ENCODE data around the gene RUFY3. TPM values are rescaled to one million over a fixed set of nuclear protein-coding genes. Genes with fewer than 3 reads are reported as not detected.
A peak's percentile ranks its signal among the peaks of the same experiment; 100 is the strongest.
"Not testable (repeated sequence)": the region's sequence is repeated elsewhere in the genome, so short reads cannot be mapped to it uniquely, and the experiment has no call there.

RUFY3 gene
- total and polyA plus RNA-seq, 4 donors, result 17.2 to 122 (median 43.2) TPM

GRCh38 chr4:70768301-70768948 lies 46.7 kb downstream of the RUFY3 start:
- no peak for ATAC-seq (ENCODE audit: insufficient read depth, low FRiP score)
- DNase-seq, result no peak
- H3K36me3 ChIP-seq (ENCODE audit: control insufficient read depth in 4 of 4, insufficient read depth in 4 of 4, low read length in 4 of 4), result peaks cover 15 to 32% (median 25%) of the 10 kb centered on the region in 4 donors
- no peaks in the 10 kb centered on the region for H3K9me3 ChIP-seq (ENCODE audit: control insufficient read depth in 4 of 4, insufficient read depth in 3 of 4, low read length in 3 of 4)
- H3K27me3 ChIP-seq (ENCODE audit: control insufficient read depth in 3 of 3, insufficient read depth in 3 of 3, low read length in 2 of 3), result no peaks in the 10 kb centered on the region
- H3K4me1 ChIP-seq (ENCODE audit: control insufficient read depth in 5 of 5, insufficient read depth in 5 of 5, low read length in 5 of 5), result no peaks in the 10 kb centered on the region
- no peak overlapping the region for H3K9ac ChIP-seq (ENCODE audit: insufficient read depth in 1 of 2, low read length in 2 of 2)
- no peak for TF ChIP-seq CTCF (IDR thresholded peaks at IDR 0.05; ENCODE audit: control extremely low read depth, extremely low read depth)
- 90 to 93% methylated on average over 3 of the region's 3 CpGs for WGBS, 2 donors
- peak overlapping the region in 1 of 2 donors; percentile 33 for H3K27ac ChIP-seq (ENCODE audit: low read depth in 1 of 2, low read length in 1 of 2)
- no peak overlapping the region for H3K4me3 ChIP-seq

- H3K4me1 ChIP-seq (ENCODE audit: control insufficient read depth in 5 of 5, insufficient read depth in 5 of 5, low read length in 5 of 5); H3K9ac ChIP-seq (ENCODE audit: insufficient read depth in 1 of 2, low read length in 2 of 2); H3K27me3 ChIP-seq (ENCODE audit: control insufficient read depth in 3 of 3, insufficient read depth in 3 of 3, low read length in 2 of 3); DNase-seq; H3K27ac ChIP-seq (ENCODE audit: low read depth in 1 of 2, low read length in 1 of 2); ATAC-seq (ENCODE audit: insufficient read depth, low FRiP score); H3K4me3 ChIP-seq; H3K9me3 ChIP-seq (ENCODE audit: control insufficient read depth in 4 of 4, insufficient read depth in 3 of 4, low read length in 3 of 4): not testable (repeated sequence)
- WGBS, 2 donors, result 52 to 91% methylated on average over 1 of the region's 1 CpG
- peaks cover 14 to 28% (median 19%) of the 10 kb centered on the region in 4 donors for H3K36me3 ChIP-seq (ENCODE audit: control insufficient read depth in 4 of 4, insufficient read depth in 4 of 4, low read length in 4 of 4)
These were observed 47.6 kb downstream of the RUFY3 start for GRCh38 chr4:70769396-70769795.

- Histone ChIP-seq H3K9ac (ENCODE audit: insufficient read depth in 1 of 2, low read length in 2 of 2) (no peak overlapping the region), H3K9me3 (ENCODE audit: control insufficient read depth in 4 of 4, insufficient read depth in 3 of 4, low read length in 3 of 4) (no peaks in the 10 kb centered on the region), H3K27ac (ENCODE audit: low read depth in 1 of 2, low read length in 1 of 2) (no peak overlapping the region), H3K4me1 (ENCODE audit: control insufficient read depth in 5 of 5, insufficient read depth in 5 of 5, low read length in 5 of 5) (no peaks in the 10 kb centered on the region), H3K4me3 (no peak overlapping the region), H3K36me3 (ENCODE audit: control insufficient read depth in 4 of 4, insufficient read depth in 4 of 4, low read length in 4 of 4) (peaks cover 7 to 27% (median 14%) of the 10 kb centered on the region in 4 donors), H3K27me3 (ENCODE audit: control insufficient read depth in 3 of 3, insufficient read depth in 3 of 3, low read length in 2 of 3) (no peaks in the 10 kb centered on the region)
- DNase-seq (no peak), ATAC-seq (ENCODE audit: insufficient read depth, low FRiP score) (no peak)
- WGBS, 2 donors, result 70 to 82% methylated on average over 6 of the region's 6 CpGs
- no peak for TF ChIP-seq CTCF (IDR thresholded peaks at IDR 0.05; ENCODE audit: control extremely low read depth, extremely low read depth)
These were observed 51.3 kb downstream of the RUFY3 start for GRCh38 chr4:70772929-70773555.

- Histone ChIP-seq H3K27ac (ENCODE audit: low read depth in 1 of 2, low read length in 1 of 2) (peak overlapping the region in 1 of 2 donors; percentile 66), H3K36me3 (ENCODE audit: control insufficient read depth in 4 of 4, insufficient read depth in 4 of 4, low read length in 4 of 4) (peaks cover 0 to 12% (median 8%) of the 10 kb centered on the region in 4 donors), H3K9me3 (ENCODE audit: control insufficient read depth in 4 of 4, insufficient read depth in 3 of 4, low read length in 3 of 4) (no peaks in the 10 kb centered on the region), H3K4me1 (ENCODE audit: control insufficient read depth in 5 of 5, insufficient read depth in 5 of 5, low read length in 5 of 5) (peaks cover 0 to 14% (median 5%) of the 10 kb centered on the region in 5 donors), H3K4me3 (no peak overlapping the region), H3K9ac (ENCODE audit: insufficient read depth in 1 of 2, low read length in 2 of 2) (no peak overlapping the region), H3K27me3 (ENCODE audit: control insufficient read depth in 3 of 3, insufficient read depth in 3 of 3, low read length in 2 of 3) (no peaks in the 10 kb centered on the region)
- TF ChIP-seq CTCF (IDR thresholded peaks at IDR 0.05; ENCODE audit: control extremely low read depth, extremely low read depth), result no peak
- DNase-seq (peak; percentile 31 to 89 (median 81)), ATAC-seq (ENCODE audit: insufficient read depth, low FRiP score) (peak; percentile 64)
- 36 to 66% methylated on average over 5 of the region's 5 CpGs for WGBS, 2 donors
These were observed 57.2 kb downstream of the RUFY3 start for GRCh38 chr4:70778888-70779422.

All from lung (tissue), 12 donors.